Measurements from ENCODE around the gene PEX16. TPM values are rescaled to one million over a fixed set of nuclear protein-coding genes. Genes with fewer than 3 reads are reported as not detected.

PEX16 gene
- total RNA-seq, 2 experiments from 2014 or later, result 47.1 to 51.1 TPM

GRCh38 chr11:45921561-45922424 lies 4.1 kb upstream of the PEX16 start:
- H3K4me3 Mint-ChIP-seq, result peak overlapping the region; percentile 19
- peak overlapping the region; percentile 13 for H3K27ac Mint-ChIP-seq
- POLR2A ChIA-PET, result no interaction called here
- H3K9me3 Mint-ChIP-seq, result no peaks in the 10 kb centered on the region
- H3K27me3 Mint-ChIP-seq, result peaks cover 22% of the 10 kb centered on the region
- CTCF ChIA-PET, result interaction anchor here (0.9 to 1.3 kb wide), 2 partner anchors 11 to 20 kb away, joined by 3 read pairs; no protein-coding TSS in a partner anchor
- H3K4me1 Mint-ChIP-seq, result peaks cover 33% of the 10 kb centered on the region
- H3K36me3 Mint-ChIP-seq (ENCODE audit: low read depth), result peaks cover 4% of the 10 kb centered on the region
- no peak for DNase-seq

GRCh38 chr11:45920531-45921477 lies 3.1 kb upstream of the PEX16 start:
- no peak for DNase-seq
- CTCF ChIA-PET, result interaction anchor here (0.9 to 2.8 kb wide), 4 partner anchors 8 to 44 kb away, joined by 3 to 10 read pairs (median 3); no protein-coding TSS in a partner anchor
- H3K36me3 Mint-ChIP-seq (ENCODE audit: low read depth), result peaks cover 4% of the 10 kb centered on the region
- POLR2A ChIA-PET, result no interaction called here
- H3K27ac Mint-ChIP-seq, result no peak overlapping the region
- H3K4me3 Mint-ChIP-seq, result no peak overlapping the region
- peaks cover 22% of the 10 kb centered on the region for H3K27me3 Mint-ChIP-seq
- H3K4me1 Mint-ChIP-seq, result peaks cover 41% of the 10 kb centered on the region
- no peaks in the 10 kb centered on the region for H3K9me3 Mint-ChIP-seq

GRCh38 chr11:45919806-45920530 lies 2.3 kb upstream of the PEX16 start:
- Mint-ChIP-seq H3K4me3 (peak overlapping the region; percentile 34), H3K9me3 (no peaks in the 10 kb centered on the region), H3K27ac (peak overlapping the region; percentile 99), H3K27me3 (peaks cover 22% of the 10 kb centered on the region), H3K36me3 (ENCODE audit: low read depth) (peaks cover 12% of the 10 kb centered on the region), H3K4me1 (peaks cover 47% of the 10 kb centered on the region)
- CTCF ChIA-PET, result interaction anchor here (1.2 to 2.8 kb wide), 2 partner anchors 9 to 45 kb away, joined by 3 to 10 read pairs; no protein-coding TSS in a partner anchor
- POLR2A ChIA-PET, result no interaction called here
- DNase-seq, result no peak

- H3K27me3 Mint-ChIP-seq, result peaks cover 13% of the 10 kb centered on the region
- no peak for DNase-seq
- ChIA-PET POLR2A (interaction anchor here (0.6 kb wide), 1 partner anchor 9 kb away, joined by 3 read pairs; no protein-coding TSS in a partner anchor), CTCF (interaction anchor here (1.2 to 2.8 kb wide), 2 partner anchors 10 to 46 kb away, joined by 3 to 10 read pairs; no protein-coding TSS in a partner anchor)
- H3K4me3 Mint-ChIP-seq, result peak overlapping the region; percentile 93
- H3K27ac Mint-ChIP-seq, result peak overlapping the region; percentile 99
- peaks cover 47% of the 10 kb centered on the region for H3K4me1 Mint-ChIP-seq
- peaks cover 16% of the 10 kb centered on the region for H3K36me3 Mint-ChIP-seq (ENCODE audit: low read depth)
- no peaks in the 10 kb centered on the region for H3K9me3 Mint-ChIP-seq
Observed at GRCh38 chr11:45918962-45919675, 1.4 kb upstream of the PEX16 start.

- peak overlapping the region; percentile 93 for H3K4me3 Mint-ChIP-seq
- H3K9me3 Mint-ChIP-seq, result no peaks in the 10 kb centered on the region
- CTCF ChIA-PET, result interaction anchor here (1.1 to 2.8 kb wide), 2 partner anchors 10 to 76 kb away, joined by 4 to 10 read pairs; no protein-coding TSS in a partner anchor
- H3K27ac Mint-ChIP-seq, result peak overlapping the region; percentile 99
- peaks cover 9% of the 10 kb centered on the region for H3K27me3 Mint-ChIP-seq
- peaks cover 46% of the 10 kb centered on the region for H3K4me1 Mint-ChIP-seq
- DNase-seq, result peak; percentile 70
- H3K36me3 Mint-ChIP-seq (ENCODE audit: low read depth), result peaks cover 19% of the 10 kb centered on the region
- POLR2A ChIA-PET, result interaction anchor here (0.6 kb wide), 1 partner anchor 9 kb away, joined by 3 read pairs; no protein-coding TSS in a partner anchor
Observed at GRCh38 chr11:45918331-45918941, 759 bp upstream of the PEX16 start.

GRCh38 chr11:45917286-45917622 lies 423 bp downstream of the PEX16 start:
- peak overlapping the region; percentile 99 for H3K27ac Mint-ChIP-seq
- CTCF ChIA-PET, result interaction anchor here (0.6 to 1.8 kb wide), 2 partner anchors 10 to 971 kb away, joined by 3 read pairs; partner anchors contain the start of gene FREY1
- peak; percentile 38 for DNase-seq

GRCh38 chr11:45915446-45915845 lies 2.2 kb downstream of the PEX16 start:
- CTCF ChIA-PET, result no interaction called here
- Mint-ChIP-seq H3K36me3 (ENCODE audit: low read depth) (peaks cover 22% of the 10 kb centered on the region), H3K4me1 (peaks cover 40% of the 10 kb centered on the region), H3K27ac (no peak overlapping the region), H3K4me3 (no peak overlapping the region), H3K27me3 (no peaks in the 10 kb centered on the region), H3K9me3 (no peaks in the 10 kb centered on the region)
- no peak for DNase-seq
- POLR2A ChIA-PET, result no interaction called here

More at GRCh38 chr11:45917286-45917622, 423 bp downstream of the PEX16 start:
- Mint-ChIP-seq H3K4me1 (peaks cover 43% of the 10 kb centered on the region), H3K4me3 (peak overlapping the region; percentile 93), H3K9me3 (no peaks in the 10 kb centered on the region), H3K27me3 (peaks cover 6% of the 10 kb centered on the region), H3K36me3 (ENCODE audit: low read depth) (peaks cover 17% of the 10 kb centered on the region)
- POLR2A ChIA-PET, result no interaction called here

GRCh38 chr11:45913942-45914635 lies 3.6 kb downstream of the PEX16 start:
- H3K4me1 Mint-ChIP-seq, result peaks cover 29% of the 10 kb centered on the region
- POLR2A ChIA-PET, result no interaction called here
- no peak overlapping the region for H3K27ac Mint-ChIP-seq
- peaks cover 22% of the 10 kb centered on the region for H3K36me3 Mint-ChIP-seq (ENCODE audit: low read depth)
- H3K9me3 Mint-ChIP-seq, result no peaks in the 10 kb centered on the region
- DNase-seq, result no peak
- CTCF ChIA-PET, result interaction anchor here (1.1 kb wide), 1 partner anchor 13 kb away, joined by 3 read pairs; no protein-coding TSS in a partner anchor
- H3K4me3 Mint-ChIP-seq, result no peak overlapping the region
- no peaks in the 10 kb centered on the region for H3K27me3 Mint-ChIP-seq

GRCh38 chr11:45913514-45913913 lies 4.2 kb downstream of the PEX16 start:
- no peak for DNase-seq
- CTCF ChIA-PET, result interaction anchor here (0.9 to 1.4 kb wide), 3 partner anchors 13 to 26 kb away, joined by 3 read pairs; no protein-coding TSS in a partner anchor
- Mint-ChIP-seq H3K4me3 (no peak overlapping the region), H3K36me3 (ENCODE audit: low read depth) (peaks cover 22% of the 10 kb centered on the region), H3K27me3 (no peaks in the 10 kb centered on the region), H3K27ac (no peak overlapping the region), H3K9me3 (no peaks in the 10 kb centered on the region), H3K4me1 (peaks cover 23% of the 10 kb centered on the region)
- POLR2A ChIA-PET, result no interaction called here

GRCh38 chr11:45910623-45911022 lies 7.1 kb downstream of the PEX16 start:
- H3K36me3 Mint-ChIP-seq (ENCODE audit: low read depth), result peaks cover 20% of the 10 kb centered on the region
- H3K27me3 Mint-ChIP-seq, result no peaks in the 10 kb centered on the region
- ChIA-PET CTCF (no interaction called here), POLR2A (no interaction called here)
- no peak overlapping the region for H3K27ac Mint-ChIP-seq
- no peak overlapping the region for H3K4me3 Mint-ChIP-seq
- DNase-seq, result no peak
- H3K9me3 Mint-ChIP-seq, result no peaks in the 10 kb centered on the region
- H3K4me1 Mint-ChIP-seq, result peaks cover 8% of the 10 kb centered on the region

All from activated CD4-positive, alpha-beta T cell treated with anti-CD3 and anti-CD28 coated beads, Interleukin-2, amount 10 ng/mL, durations not matched to agents 7 days and 5 days (primary cell).